Uterus (tissue), 2 donors: ENCODE measurements around the gene KLHDC4.

Source experiments
- CTCF ChIP-seq, 4 experiments: fragments of 200-600 bp in 2 of 4; fragments of 450-650 bp in 2 of 4; sonication (generic) in 2 of 4; IDR thresholded peaks; one replicate each; pipeline ENCODE4 v1.5.1; 2016 to 2019; ENCODE audit warnings: antibody characterized with exemption in 4 of 4, mild to moderate bottlenecking in 2 of 4, moderate library complexity in 1 of 4
- POLR2A ChIP-seq, 2 donors: fragments of 450-650 bp; IDR thresholded peaks; one replicate each; pipeline ENCODE4 v1.6.1; 2016; ENCODE audit warnings: antibody characterized with exemption in 2 of 2, mild to moderate bottlenecking in 1 of 2, moderate library complexity in 1 of 2

GRCh38 chr16:87685766-87686165, 80.0 kb downstream of the KLHDC4 start:
- no peak for TF ChIP-seq CTCF (IDR thresholded peaks at IDR 0.05)
- TF ChIP-seq POLR2A (IDR thresholded peaks at IDR 0.05) = no peak
